ENCODE results near the gene SIX1.

- TF ChIP-seq ZNF362 (tag by site-specific recombination; IDR thresholded peaks at IDR 0.05) (no peak), BCL11A (tag by site-specific recombination; IDR thresholded peaks at IDR 0.05; ENCODE audit: low read depth) (no peak)
These were observed 8.2 kb downstream of the SIX1 start for GRCh38 chr14:60640859-60641741.
